ENCODE data around the gene TBC1D2B.

TBC1D2B gene

DNA sequence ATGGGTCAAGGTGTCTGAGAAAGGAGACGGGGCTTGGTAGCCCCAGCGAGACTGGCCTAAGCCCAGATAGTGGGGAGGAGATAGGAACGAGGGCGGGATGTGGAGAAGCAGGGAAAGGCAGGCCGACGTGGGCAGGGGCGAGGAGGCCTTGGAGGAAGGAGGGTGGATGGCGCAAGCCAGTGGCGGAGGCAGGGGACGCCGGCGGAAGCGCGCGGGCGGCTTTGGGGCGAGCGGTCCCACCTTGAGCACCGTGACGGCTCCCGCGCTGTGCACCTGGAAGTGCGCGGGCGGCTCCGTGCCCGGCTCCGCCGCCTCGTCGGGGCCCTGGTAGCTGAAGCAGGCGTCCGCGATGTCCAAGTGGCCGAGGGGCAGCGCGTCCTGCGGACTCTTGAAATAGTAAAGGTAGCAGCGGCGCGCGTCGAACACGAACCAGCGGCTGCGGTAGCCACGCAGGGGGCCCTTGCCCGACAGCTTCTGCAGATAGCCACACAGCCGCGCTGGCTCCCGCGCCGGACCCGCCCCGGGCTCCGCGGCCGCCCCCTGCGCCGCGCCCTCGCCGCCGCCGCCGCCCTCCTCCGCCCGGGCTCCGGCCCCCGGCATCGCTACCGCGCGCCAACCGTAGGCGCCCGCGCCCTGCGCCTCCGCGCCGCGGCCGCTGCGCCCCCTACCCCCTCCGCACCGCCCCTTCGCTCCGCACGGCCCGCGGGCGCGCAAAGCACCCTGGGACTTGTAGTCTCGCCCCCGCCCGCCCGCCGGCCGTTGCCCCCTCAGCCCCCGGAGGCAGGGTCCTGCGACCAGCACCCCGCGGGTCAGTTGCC, at the start of gene TBC1D2B:
Gene TBC1D2B (minus strand): TSS at position 659 of the 818 bp plus-strand sequence. CDS start 59 bp downstream, at position 600.
- DNase-seq, result peak; percentile 75

DNA sequence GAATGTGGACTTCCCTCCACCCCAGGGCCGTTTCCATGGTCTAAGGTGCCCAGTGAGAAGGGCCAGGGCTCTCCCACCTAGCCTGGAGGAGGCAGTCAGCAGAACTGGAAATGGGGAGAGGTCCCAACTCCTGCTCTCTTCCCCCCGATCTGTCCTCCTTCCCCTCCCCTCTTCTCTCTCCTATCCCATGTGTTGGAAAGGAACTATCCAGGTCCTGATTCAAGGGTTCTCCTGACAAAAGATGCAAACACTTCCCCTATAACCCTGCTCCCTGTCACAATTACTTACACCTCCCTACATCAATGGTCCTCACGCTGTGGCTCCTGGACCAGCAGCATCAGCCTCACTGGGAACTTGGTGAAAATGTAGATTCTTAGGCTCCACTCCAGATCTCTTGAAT, 47.8 kb upstream of the TBC1D2B start:
- DNase-seq, result no peak

DNA sequence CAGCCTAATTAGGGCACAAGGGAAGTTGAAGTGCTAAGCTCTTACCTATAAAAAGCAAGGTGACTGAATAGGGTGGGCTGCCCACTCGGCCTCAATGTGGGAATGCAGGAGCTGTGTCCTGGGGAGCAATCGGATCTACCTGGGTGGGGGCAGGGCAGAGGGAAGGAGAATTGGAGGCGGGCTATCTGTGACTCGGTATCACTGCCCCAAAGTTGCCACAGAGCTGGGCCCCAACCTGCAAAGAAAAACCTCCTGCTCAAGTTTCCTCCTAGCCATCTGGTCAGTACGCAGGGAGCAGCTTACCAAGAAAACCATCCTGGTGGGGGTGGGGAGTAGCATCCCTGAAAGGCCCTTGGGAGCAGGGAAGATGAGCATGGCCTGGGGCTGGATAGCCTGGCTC, 43.0 kb upstream of the TBC1D2B start:
- no peak for DNase-seq

DNA sequence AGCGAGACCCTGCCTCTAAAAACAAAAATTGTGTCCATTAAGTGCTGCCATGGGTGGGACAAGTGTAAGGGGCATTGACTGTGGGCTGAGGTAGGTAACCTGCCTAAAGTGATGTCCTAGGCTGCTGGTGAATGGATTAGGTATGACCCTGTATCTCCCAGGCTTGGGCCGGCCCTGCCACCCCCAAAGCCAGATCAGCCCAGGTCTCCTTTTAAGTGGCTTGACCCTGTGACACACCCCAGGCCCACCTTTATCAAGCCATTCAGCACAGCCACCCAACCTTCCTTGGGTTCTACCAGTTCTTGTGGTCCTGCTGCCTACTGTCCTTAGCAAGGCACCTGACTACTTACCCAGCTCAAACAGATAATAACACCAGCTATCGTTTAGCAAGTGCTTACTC, 35.0 kb upstream of the TBC1D2B start:
- DNase-seq, result no peak

DNA sequence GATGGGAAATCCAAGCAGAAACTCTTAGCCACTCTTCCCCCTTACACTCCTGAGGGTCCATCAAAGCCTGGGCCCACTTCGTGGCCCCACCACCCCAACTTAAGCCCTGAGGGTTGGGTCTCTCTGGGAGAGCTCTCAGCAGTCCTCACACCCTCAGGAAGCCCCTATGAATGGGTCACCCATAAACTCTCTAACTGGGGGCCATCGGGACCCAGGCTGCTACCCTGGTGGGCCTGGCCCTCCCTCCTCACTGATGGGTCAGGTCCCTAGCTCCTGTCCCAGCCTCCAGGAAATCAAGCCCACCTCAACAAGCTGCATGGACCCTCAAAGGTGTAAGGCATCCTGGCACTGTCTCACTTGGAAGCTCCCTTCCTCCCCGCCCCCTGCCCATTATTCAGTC, 34.3 kb upstream of the TBC1D2B start:
- DNase-seq, result no peak

DNA sequence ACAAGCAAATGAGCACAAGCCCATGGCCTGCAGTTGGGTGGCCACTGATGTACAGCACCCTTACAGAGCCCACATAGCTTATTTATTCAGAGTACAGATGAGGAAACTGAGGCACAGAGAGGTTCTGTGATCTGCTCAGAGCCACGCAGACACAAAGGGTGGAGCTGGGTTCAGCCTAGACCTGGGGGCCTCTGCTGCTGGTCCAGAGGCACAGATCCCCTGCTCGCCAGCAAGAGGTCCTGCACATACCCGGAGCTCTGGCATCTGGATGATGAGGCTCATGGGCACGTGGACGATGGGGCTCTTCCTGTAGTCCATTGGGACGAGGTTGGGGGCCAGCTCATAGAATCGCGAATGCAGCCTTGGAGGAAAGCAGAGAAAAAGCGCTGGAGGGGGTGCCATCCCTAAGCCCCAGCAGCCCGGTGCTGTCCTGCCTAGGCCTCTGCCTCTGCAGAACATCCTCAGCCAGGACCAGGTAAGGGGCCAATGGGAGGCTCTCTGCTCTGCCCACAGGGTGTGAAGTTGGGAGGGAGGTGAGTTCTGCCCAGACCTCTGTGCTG, 33.5 kb upstream of the TBC1D2B start:
- DNase-seq, result no peak

DNA sequence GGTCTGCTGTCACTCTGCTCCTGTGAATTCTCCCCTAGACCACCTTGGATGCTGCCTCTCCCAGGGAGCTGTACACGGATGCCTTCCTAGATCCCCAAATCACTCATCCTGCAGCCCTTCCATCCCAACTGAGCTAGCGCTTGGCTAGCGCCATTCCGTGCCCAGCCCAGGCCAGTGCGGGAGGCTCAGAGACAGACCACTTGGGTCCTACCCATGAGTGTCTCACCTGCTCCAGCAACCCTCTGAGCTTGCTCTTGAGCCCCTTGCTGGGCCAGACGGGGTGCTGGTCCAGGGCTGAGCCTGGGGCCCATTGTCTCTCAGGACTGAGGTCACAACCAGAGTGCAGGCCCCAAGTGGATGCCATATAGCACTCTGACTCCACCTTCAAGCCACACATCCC, 32.6 kb upstream of the TBC1D2B start:
- DNase-seq, result no peak

DNA sequence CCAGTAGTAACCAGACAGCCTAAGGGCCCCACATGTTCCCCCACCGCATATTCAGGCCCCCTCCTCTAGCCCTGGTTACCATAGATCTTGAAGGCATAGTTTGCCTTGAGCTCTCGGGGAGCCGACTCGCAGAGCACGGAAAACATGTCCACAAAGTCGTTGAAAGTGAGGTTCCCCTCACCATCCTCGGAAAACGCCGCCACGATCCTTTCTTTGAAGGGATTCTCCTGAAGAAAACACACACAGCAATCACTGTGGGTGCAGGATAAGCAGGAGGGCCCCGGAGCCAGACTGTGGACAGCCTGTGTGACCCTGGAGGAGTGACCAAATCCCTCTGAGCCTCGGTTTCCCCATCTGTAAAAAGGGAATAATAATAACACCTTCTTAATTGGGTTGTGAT, 31.6 kb upstream of the TBC1D2B start:
- no peak for DNase-seq

DNA sequence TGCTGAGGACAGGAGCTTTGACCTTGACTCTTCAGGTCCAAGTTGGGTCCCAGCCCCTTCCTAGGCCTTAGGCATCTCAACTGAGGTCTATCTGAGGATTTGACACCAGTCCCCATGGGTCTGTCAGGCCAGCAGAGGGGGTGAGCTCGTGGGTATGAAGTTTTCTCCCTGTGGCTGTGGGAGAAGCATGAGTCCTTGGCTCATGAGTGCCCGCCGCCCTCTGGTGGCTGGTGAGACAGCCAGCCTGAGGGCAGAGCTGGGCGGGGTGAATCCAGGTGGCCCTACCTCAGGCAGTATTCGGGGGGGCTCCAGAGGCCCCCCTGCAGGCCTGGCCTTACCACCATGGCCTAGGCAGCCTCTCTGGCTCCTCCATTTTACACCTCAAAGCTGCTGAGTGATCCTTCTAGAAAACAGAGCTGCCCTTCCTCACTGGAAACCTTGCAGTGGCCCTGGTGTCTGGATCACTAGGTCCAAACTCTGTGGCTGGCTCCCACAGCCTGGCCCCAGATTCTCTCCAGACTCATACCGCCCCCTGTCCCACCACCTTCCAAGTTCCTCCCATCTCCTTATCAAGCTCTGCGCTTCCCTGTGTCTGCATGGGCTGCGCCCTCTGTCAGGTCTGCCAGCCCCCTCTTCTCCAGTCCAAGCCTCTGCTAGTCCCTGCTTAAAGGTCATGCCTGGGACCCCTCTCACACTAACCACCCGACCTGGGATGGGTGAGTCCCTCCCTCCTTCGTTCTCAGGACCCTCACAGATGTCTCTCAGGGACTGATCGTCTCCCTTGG, 31.0 kb upstream of the TBC1D2B start:
- peak; percentile 89 for DNase-seq

DNA sequence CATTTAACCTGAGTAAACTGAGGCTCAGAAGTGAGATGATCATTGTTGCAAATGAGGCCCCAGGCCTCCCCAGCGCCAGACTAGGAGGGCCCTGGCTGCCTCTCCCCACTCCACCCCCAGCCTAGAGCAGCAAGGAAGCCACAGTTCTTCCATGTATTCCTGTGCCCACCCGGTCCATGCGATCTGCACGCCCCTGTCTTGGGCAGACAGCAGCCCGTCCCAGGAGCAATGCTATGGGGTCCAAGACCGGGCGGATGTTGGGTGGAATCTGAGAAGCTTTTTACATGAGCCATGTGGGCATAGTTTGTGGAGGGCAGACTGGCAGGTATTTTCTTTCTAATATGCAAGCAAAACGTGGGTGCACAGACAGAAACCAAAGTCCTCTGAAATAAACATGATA, 30.0 kb upstream of the TBC1D2B start:
- DNase-seq, result no peak

DNA sequence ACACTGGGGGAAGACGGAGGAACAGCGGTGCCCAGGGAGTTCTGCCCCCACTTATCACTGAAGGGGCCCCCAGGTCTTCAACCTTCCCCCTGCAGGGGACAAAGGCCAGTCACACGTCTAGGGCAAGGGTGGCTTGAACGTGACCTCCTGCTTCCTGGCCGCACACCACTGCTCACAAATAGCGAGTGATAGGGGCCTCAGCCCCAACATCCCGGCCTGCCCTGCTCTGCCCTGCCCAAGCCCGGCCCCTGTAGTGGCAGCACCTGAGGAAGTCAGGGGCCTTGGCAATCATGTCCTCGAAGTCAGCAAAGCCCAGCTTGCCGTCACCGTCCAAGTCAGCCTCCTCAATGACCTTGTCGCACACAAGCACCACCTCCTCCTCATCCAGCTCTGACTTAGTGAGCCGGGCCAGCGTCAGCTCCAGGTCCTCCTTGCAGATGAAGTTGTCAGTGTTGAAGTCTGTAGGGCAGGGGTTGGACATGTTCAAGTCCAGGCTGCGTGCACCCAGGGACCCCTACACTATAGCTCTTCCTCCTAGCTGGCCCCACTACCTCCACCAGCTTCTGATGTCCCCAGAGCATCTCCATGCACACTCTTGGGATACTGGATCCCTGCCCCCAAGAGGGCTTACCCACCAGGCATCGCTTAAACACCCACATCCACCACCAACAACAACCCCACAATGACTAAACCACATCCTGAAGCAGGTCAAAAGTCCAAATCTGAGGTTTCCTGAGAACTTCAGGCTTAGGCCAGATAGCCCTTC, 28.1 kb upstream of the TBC1D2B start:
- DNase-seq, result no peak

DNA sequence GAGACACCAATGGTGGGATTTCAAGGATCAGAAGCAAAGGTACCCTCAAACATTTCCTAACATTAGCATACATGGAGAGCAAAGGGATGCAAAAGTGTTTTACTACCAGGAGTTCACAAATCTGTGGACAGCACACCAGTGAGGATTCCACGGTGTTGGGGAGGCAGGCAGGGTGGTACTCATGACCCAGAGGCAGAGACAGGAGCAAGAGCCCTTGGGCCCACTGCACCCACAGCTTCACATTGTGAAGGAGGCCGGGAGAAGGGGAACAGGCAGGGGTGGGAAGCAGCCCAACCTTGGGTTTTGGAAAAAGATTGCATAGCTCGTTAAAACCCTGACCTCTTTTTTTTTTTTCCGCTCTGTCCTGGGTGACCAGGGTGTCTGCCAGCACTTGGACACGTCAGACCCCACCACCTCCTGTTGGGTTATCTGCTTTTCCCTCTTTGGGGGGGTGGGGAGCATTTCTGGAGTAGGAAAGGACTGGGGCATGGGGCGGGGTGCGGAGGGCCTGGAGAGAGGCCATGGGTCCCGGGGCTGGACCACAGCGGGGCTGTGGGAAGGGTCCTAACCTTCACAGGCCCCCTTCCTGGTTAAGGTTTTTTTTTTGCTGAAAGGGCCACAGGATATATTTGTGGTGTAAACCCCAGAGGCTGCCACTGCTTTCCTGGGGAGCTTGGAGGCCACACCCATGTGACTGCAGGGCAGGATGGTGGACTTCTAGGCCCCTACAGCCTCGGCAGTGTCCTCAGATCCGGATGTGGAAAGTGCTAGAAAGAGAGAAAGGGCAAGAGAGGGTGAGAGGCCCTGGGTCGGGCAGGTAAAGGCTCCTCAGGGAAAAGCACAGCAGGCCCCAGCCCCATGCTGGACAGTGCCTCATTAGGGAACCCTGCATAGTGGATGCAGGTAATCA, 27.3 kb upstream of the TBC1D2B start:
- no peak for DNase-seq

DNA sequence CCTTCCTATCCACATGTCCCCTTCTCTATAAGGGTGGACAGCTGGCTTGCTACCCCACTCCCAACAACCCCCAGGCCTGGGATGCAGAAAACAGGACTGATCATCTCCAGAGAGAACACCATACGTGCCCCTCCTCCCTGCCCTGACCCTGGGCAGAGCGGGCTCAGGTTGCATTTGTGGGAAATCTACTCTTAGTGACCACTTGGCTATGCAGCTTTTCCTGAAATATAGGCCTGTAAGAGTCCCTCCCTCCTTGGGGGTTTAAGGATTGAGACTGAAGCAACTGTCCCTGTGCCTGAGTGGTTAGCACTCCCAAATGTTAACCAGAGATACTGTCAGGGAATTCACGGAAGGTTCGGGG, 26.6 kb upstream of the TBC1D2B start:
- DNase-seq, result no peak

DNA sequence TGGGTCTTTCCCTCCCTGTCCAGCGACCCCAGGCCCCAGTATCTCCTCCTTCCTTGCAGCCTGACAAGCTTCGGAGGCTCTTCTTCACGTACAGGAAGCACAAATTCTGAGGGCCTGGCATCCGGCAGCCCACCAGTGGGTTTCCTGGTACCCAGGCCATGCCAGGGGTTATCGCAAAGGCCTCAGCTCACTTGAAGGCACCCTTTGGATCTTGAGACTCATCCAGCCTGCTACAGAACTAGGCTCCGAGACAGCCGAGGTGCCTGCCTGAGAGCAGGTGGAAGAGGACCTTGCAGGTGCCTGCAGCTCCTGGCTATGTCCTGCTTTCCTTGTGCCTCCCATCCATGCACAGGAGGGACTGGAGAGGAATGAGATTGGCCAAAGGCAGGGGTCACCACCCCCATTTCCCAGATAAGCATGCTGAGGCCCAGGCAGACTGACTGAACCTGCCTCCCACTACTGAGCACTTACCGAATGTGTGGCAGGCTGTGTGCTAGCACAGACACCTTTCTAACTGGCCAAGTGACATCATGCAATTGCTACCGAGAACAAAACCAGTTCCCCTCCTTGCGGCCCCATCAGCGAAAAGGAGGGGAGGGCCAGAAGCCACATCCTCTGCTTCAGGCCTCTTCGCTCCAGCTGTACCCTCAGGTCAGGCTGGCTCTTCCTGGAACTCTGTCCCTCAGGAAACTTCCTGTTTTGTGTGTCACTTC, 26.1 kb upstream of the TBC1D2B start:
- DNase-seq, result no peak

DNA sequence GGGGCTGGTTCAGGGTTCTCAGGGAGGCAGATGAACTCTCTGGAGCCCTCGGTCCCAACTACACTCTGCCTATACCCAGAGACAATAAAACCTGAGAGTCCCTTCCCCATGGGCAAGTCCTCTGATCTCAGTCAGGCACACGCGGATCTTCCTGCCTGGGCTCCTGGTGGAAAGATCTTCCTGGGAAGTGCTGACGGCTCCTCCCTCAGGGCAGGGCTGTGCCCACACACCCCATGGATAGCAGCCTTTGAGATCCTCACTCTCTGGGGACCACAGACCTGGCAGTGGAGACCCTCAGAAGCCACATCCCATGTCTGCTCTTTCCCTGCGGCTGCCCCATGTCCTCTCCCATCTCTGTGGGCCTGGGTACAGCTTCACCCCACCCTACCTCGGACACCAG, 25.2 kb upstream of the TBC1D2B start:
- DNase-seq, result no peak

DNA sequence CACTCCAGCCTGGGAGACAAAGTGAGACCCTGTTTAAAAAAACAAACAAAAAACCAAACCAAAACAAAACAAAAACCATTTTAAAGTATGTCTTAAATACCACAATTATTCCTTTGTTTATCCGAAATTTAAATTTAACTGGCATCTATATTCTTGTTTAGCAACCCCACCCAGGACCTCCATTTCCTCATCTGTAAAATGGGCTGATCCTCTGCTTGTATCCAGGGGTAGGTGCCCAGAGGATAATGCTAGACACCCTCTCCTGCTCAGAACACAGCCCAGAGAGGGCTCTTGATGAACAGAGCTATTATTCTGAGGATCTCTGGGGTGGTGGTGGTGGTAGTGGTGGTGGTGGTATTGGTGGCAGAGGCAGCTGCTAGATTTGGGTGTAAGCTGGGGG, 24.7 kb upstream of the TBC1D2B start:
- DNase-seq, result no peak

DNA sequence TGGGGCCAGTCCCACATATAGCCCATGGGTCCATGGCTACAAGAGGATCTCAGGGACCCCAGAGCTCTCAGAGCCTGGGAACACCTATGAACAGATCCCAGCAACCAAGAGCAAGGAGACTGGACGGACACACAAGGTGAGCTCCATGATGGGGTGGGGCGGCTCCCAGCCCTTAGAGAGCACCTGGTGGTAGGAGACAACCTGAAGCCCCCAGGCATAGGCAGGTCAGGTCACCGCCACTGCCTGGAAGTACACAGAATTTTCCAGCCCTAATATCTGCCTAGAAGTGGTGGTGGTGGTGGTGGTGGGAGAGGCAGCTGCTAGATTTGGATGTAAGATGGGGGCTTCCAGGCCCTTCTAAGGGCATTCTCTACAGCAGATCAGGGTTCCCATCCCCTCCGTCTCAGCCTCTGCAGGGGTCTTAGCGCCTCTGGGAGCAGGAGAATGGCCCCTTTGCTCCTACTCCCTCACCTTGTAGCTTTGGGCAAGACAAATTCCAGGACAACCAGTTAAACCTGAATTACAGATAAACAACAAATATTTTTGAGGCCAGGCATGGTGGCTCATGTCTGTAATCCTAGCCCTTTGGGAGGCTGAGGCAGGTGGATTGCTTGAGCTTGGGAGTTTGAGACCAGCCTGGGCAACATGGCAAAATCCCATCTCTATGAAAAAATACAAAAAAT, 24.1 kb upstream of the TBC1D2B start:
- no peak for DNase-seq

DNA sequence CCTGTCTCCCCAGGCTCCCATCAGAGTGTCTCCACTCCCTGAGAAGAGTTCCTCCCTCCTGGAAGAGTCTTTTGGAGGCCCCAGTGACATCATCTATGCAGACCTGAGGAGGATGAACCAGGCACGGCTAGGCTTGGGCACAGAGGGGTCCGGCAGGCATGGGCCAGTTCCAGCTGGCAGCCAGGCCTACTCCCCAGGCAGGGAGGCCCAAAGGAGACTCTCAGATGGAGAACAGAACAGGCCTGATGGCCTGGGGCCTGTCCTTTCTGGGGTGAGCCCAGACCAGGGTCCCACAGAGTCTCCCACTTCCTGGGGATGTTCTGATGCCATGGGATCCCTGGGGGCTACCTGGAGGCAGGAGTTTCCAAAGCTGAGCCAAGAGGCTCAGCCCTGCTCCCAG, 23.4 kb upstream of the TBC1D2B start:
- DNase-seq, result no peak

DNA sequence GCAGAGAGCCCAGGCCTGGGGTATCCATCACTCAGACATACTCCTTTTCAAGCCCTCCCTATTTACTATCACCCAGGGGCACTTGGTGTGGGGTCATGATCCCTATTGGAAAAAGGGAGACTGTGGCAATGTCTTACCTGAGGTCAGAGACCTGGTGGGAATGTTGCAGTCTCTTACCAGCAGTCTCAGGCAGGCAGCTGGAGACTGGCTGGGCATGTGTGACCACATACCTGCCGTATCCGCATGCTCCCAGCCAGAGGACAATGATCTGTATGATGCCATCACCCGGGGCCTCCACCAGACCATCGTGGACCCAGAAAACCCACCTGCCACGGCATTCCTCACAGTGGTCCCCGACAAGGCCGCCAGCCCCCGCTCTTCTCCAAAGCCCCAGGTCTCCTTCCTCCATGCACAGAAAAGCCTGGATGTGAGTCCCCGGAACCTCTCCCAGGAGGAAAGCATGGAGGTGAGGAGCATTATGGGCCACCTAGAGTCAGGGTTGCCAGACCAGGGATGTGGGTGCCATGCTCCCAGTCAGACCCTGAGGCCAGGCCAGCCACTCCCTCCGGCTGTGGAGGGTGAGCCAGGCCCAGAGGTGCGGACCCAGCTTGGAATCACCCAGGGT, 20.7 kb upstream of the TBC1D2B start:
- DNase-seq, result no peak

DNA sequence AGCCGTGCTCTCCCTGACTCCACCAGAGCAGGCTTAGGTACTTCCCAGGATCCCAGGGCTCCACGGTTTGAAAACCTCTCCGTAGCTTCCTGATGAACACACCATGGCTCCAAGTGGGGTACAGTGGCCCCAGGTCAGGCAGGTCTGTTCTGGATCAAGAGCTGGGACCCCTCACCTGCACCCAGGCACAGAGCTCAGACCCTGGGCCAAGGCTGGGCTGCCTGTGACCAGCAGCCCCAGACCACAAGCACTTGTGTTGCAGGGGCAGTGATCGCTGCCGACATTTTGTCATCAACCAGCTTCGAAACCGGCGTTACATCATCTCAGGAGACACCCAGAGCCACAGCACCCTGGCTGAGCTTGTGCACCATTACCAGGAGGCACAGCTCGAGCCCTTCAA, 20.2 kb upstream of the TBC1D2B start:
- DNase-seq, result no peak

All from RPMI8226 (cell line).